ENCODE results near the gene ACTL10. TPM values are rescaled to one million over a fixed set of nuclear protein-coding genes. Genes with fewer than 3 reads are reported as not detected.
A peak's percentile ranks its signal among the peaks of the same experiment; 100 is the strongest.

ACTL10 gene
- total and polyA plus RNA-seq, 2 experiments from 2014 or later = 0.71 to 1.9 TPM

- TF ChIP-seq ZNF462 (CRISPR knock-in tag; IDR thresholded peaks at IDR 0.05) = no peak
- no peak for TF ChIP-seq CREB1 (CRISPR knock-in tag; IDR thresholded peaks at IDR 0.05; ENCODE audit: low read depth)
- no peak for TF ChIP-seq POLR2AphosphoS5 (IDR thresholded peaks at IDR 0.05; ENCODE audit: low read depth)
- DNase-seq (ENCODE audit: low spot score) (no peak), ATAC-seq (no peak)
- no peaks in the 10 kb centered on the region for H3K9me3 Mint-ChIP-seq
- peaks cover 26% of the 10 kb centered on the region for H3K27me3 Mint-ChIP-seq (ENCODE audit: insufficient read depth, low read depth, poor library complexity)
- Histone ChIP-seq H3F3A (replicated peaks; ENCODE audit: low read depth) (peaks cover 11% of the 10 kb centered on the region; the same call in 1 of the 2 replicates), H3K79me2 (replicated peaks; ENCODE audit: insufficient read depth) (no peaks in the 10 kb centered on the region; the same call in 1 of the 2 replicates), H2AFZ (no peak overlapping the region), H3K36me3 (ENCODE audit: insufficient read depth) (no peaks in the 10 kb centered on the region; the same call in 1 of the 2 replicates), H3K27me3 (ENCODE audit: insufficient read depth) (peaks cover 11% of the 10 kb centered on the region; the same call in 1 of the 2 replicates), H3K4me3 (peak overlapping the region; percentile 53; the same call in 1 of the 2 replicates), H3K4me1 (ENCODE audit: insufficient read depth) (peaks cover 26% of the 10 kb centered on the region; the same call in 1 of the 2 replicates), H3K4me2 (peak overlapping the region; percentile 76; the same call in 1 of the 2 replicates), H3K9me2 (ENCODE audit: insufficient read depth) (no peaks in the 10 kb centered on the region), H4K20me1 (replicated peaks; ENCODE audit: insufficient read depth) (peaks cover 3% of the 10 kb centered on the region), H3K27ac (ENCODE audit: low read depth) (no peak overlapping the region)
- no peak overlapping the region for H3K27ac Mint-ChIP-seq
- peaks cover 40% of the 10 kb centered on the region for H3K4me1 Mint-ChIP-seq
- H3K4me3 Mint-ChIP-seq = peak overlapping the region; percentile 29; the same call in 1 of the 3 replicates
- peaks cover 34% of the 10 kb centered on the region for H3K36me3 Mint-ChIP-seq (ENCODE audit: low read depth)
Observed at GRCh38 chr20:33668466-33669155, 1.9 kb downstream of the ACTL10 start.

DNA sequence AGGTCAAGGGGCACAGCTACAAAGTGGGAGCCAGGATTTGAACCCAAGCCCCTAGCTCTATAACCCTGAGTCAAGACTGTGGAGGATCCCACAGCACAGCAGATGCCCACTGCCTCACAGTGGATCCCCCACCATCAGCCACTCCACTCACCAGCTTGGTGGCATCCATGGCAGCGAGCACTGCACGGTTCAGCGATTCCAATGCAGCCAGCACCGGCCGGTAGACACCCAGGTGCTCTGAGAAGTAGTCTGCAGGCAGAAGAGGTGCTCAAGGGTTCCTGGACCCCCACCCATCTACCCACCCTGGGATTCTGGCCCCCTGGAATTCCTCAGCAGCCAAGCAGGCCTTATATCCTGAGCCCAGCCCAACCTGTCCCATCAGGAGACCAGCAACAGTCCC lies 2.5 kb downstream of the ACTL10 start:
- DNase-seq (ENCODE audit: low spot score) (no peak), ATAC-seq (no peak)
- no peak for TF ChIP-seq CREB1 (CRISPR knock-in tag; IDR thresholded peaks at IDR 0.05; ENCODE audit: low read depth)
- TF ChIP-seq, protein P1, sequence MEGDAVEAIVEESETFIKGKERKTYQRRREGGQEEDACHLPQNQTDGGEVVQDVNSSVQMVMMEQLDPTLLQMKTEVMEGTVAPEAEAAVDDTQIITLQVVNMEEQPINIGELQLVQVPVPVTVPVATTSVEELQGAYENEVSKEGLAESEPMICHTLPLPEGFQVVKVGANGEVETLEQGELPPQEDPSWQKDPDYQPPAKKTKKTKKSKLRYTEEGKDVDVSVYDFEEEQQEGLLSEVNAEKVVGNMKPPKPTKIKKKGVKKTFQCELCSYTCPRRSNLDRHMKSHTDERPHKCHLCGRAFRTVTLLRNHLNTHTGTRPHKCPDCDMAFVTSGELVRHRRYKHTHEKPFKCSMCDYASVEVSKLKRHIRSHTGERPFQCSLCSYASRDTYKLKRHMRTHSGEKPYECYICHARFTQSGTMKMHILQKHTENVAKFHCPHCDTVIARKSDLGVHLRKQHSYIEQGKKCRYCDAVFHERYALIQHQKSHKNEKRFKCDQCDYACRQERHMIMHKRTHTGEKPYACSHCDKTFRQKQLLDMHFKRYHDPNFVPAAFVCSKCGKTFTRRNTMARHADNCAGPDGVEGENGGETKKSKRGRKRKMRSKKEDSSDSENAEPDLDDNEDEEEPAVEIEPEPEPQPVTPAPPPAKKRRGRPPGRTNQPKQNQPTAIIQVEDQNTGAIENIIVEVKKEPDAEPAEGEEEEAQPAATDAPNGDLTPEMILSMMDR (conservative IDR thresholded peaks at IDR 0.05; ENCODE audit: low read depth in 2 of 2) = no peak
- Histone ChIP-seq H3K36me3 (ENCODE audit: insufficient read depth) (no peaks in the 10 kb centered on the region; the same call in 1 of the 2 replicates), H4K20me1 (replicated peaks; ENCODE audit: insufficient read depth) (peaks cover 3% of the 10 kb centered on the region), H3K9me2 (ENCODE audit: insufficient read depth) (no peaks in the 10 kb centered on the region), H3K4me1 (ENCODE audit: insufficient read depth) (peaks cover 25% of the 10 kb centered on the region; the same call in 1 of the 2 replicates), H2AFZ (no peak overlapping the region), H3K27me3 (ENCODE audit: insufficient read depth) (peaks cover 11% of the 10 kb centered on the region; the same call in 1 of the 2 replicates), H3K79me2 (replicated peaks; ENCODE audit: insufficient read depth) (no peaks in the 10 kb centered on the region; the same call in 1 of the 2 replicates), H3K4me3 (no peak overlapping the region), H3K4me2 (no peak overlapping the region), H3K27ac (ENCODE audit: low read depth) (no peak overlapping the region), H3F3A (replicated peaks; ENCODE audit: low read depth) (peaks cover 11% of the 10 kb centered on the region; the same call in 1 of the 2 replicates)
- Mint-ChIP-seq H3K27ac (no peak overlapping the region), H3K27me3 (ENCODE audit: insufficient read depth, low read depth, poor library complexity) (peaks cover 28% of the 10 kb centered on the region), H3K4me1 (peaks cover 40% of the 10 kb centered on the region), H3K9me3 (no peaks in the 10 kb centered on the region), H3K4me3 (no peak overlapping the region), H3K36me3 (ENCODE audit: low read depth) (peaks cover 34% of the 10 kb centered on the region)

Measured in GM23338 (cell line).